AG09319 (cell line): Measurements from ENCODE around the gene RTL9.
A peak's percentile ranks its signal among the peaks of the same experiment; 100 is the strongest.

Source experiments
- DNase-seq: peaks from one replicate; pipeline ENCODE4 v3.0.0-alpha.2; 2010; ENCODE audit warnings: low read depth; ENCODE audit errors: extremely low read depth
- TF ChIP-seq, protein P1 (sequence below): IDR thresholded peaks from 2 replicates; pipeline ENCODE4 v1.5.1; 2011; ENCODE audit warnings: low read depth, mild to moderate bottlenecking, inconsistent platforms, low read length, moderate library complexity

The RTL9 gene

DNA sequence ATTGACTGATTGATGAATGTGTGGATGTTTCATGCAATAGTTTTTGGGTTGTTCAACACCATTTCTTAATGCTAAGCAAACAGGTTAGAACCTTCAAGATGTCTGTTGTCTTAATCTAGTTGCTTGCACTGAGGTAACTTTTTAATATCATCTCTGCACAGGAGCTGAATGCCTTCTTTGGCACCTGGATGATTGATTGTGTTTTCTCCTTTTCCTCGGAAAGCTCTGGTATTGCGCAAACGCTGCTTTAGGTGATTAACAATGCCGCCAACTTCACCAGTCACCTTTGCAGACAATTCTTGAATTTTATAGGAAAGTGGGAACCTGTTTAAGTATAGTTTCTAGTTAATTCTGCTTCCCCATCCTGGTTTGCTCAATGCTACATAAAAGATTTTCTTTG, 48.2 kb downstream of the RTL9 start:
- DNase-seq: no peak
- TF ChIP-seq, protein P1, sequence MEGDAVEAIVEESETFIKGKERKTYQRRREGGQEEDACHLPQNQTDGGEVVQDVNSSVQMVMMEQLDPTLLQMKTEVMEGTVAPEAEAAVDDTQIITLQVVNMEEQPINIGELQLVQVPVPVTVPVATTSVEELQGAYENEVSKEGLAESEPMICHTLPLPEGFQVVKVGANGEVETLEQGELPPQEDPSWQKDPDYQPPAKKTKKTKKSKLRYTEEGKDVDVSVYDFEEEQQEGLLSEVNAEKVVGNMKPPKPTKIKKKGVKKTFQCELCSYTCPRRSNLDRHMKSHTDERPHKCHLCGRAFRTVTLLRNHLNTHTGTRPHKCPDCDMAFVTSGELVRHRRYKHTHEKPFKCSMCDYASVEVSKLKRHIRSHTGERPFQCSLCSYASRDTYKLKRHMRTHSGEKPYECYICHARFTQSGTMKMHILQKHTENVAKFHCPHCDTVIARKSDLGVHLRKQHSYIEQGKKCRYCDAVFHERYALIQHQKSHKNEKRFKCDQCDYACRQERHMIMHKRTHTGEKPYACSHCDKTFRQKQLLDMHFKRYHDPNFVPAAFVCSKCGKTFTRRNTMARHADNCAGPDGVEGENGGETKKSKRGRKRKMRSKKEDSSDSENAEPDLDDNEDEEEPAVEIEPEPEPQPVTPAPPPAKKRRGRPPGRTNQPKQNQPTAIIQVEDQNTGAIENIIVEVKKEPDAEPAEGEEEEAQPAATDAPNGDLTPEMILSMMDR: no peak

DNA sequence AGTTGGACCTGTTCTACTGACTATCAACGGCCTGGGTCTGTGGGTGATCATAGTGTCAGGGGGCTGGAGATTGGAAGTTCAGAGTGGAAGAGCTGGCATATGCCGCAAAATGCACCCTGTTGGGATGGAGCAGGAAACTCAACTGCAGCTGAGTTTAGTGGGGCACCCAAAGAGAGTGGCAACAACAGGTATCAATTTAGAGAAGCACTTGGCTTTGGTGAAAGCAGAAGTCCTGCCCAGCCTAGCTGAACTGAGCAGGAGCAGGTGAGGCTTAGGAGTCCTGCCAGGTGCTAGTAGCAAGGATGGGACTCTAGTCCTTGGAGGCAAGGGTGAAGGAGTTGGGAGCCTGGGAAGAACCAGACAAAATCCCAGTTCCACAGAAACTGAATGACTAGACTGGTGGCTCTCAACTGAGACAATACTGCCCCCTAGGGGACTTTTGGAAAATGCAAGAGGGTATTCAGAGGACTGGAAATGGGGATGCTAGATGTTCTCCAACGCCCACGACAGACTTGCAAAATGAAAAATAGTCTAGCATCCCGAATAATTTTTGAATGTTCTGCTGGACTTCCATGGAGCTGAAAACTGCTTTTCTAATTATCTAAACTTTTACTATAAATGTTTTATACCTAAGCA, 49.4 kb downstream of the RTL9 start:
- no peak for DNase-seq

More for the DNA sequence above, 49.4 kb downstream of the RTL9 start:
- TF ChIP-seq, protein P1: peak; percentile 68
